Activated naive CD8-positive, alpha-beta T cell (primary cell): ENCODE measurements around the gene WDSUB1.

Experiments used
- H3K27ac Mint-ChIP-seq: one replicate; pipeline ENCODE4 v1.8.0; 2021; ENCODE audit warnings: mixed read lengths
- H3K27me3 Mint-ChIP-seq: one replicate; pipeline ENCODE4 v1.8.0; 2021; ENCODE audit warnings: mixed read lengths
- H3K36me3 Mint-ChIP-seq: one replicate; pipeline ENCODE4 v1.8.0; 2021; ENCODE audit warnings: mixed read lengths
- H3K4me1 Mint-ChIP-seq: one replicate; pipeline ENCODE4 v1.8.0; 2021; ENCODE audit warnings: low read depth, mixed read lengths
- H3K4me3 Mint-ChIP-seq: one replicate; pipeline ENCODE4 v1.8.0; 2021; ENCODE audit warnings: mild to moderate bottlenecking, mixed read lengths
- H3K9me3 Mint-ChIP-seq: one replicate; pipeline ENCODE4 v1.8.0; 2021; ENCODE audit warnings: low read depth, mixed read lengths

Gene WDSUB1

DNA sequence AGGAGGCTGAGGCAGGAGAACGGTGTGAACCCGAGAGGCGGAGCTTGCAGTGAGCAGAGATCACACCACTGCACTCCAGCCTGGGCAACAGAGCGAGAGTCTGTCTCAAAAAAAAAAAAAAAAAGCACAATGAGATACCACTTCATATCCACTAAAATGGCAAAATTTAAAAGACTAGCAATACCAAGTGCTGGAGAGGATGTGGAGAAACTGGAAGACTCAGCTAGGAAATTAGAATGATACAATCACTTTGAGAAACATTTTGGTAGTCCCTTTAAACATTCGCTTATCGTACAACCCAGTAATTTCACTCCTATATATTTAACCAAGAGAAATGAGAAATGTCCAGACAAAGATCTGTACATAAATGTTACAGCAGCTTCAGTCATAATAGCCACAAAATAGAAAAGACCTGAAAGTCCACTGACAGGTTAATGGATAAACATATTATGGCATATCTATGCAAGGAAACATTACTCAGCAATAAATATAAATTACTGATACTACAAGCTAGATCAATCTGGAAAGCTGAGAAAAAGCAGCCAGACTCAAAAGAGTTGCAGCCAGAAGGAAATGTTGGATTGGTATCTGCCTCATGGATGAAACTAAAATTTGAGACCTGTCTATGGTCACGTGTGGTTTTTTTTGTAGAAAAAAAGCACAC, 40.0 kb downstream of the WDSUB1 start:
- Mint-ChIP-seq H3K4me3 (no peak overlapping the region), H3K27ac (no peak overlapping the region), H3K4me1 (peaks cover 14% of the 10 kb centered on the region), H3K36me3 (peaks cover 30% of the 10 kb centered on the region), H3K27me3 (no peaks in the 10 kb centered on the region), H3K9me3 (no peaks in the 10 kb centered on the region)

DNA sequence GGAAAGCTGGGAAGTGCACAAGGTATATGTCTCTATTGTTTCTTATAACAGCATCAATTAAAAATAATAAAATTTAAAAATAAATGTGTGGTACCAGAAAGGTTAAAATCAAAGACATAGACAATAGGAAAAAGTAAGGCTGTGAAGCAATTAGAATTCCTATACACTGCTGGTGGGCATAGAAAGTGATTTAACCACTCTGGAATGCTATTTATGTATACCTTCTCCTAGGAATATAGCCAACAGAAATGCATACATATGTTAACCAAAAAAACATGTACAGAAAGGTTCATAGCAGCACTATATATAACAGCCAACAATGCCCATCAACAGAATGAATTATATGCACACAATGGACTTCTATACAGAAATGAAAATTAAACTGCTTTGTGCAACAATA, 43.0 kb downstream of the WDSUB1 start:
- Mint-ChIP-seq H3K4me1 (peaks cover 3% of the 10 kb centered on the region), H3K9me3 (no peaks in the 10 kb centered on the region), H3K27me3 (no peaks in the 10 kb centered on the region), H3K27ac (no peak overlapping the region), H3K36me3 (peaks cover 37% of the 10 kb centered on the region), H3K4me3 (no peak overlapping the region)

DNA sequence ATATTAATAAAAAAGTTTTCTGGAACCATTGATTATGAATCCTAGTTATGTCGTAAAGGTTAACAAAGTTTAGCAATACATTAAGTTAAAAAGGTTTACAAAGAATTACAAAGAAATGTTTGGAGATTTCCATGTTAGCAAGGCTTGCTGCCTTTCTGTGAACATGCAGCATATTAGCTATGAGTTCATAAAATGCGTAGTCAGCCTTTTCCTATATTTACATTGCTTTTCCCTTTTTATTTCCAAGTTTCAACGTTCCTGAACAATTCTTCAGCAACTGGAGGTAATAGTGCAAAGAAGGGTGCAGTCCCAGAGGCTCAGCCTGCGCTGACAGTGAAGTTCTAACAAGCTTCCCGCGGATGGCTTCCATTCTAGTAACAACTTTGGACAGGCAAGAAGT, 51.6 kb downstream of the WDSUB1 start:
- no peaks in the 10 kb centered on the region for H3K27me3 Mint-ChIP-seq
- no peaks in the 10 kb centered on the region for H3K9me3 Mint-ChIP-seq
- H3K4me3 Mint-ChIP-seq: no peak overlapping the region
- H3K36me3 Mint-ChIP-seq: peaks cover 12% of the 10 kb centered on the region
- no peaks in the 10 kb centered on the region for H3K4me1 Mint-ChIP-seq
- no peak overlapping the region for H3K27ac Mint-ChIP-seq

GRCh38 chr2:159232456-159233170, 53.9 kb downstream of the WDSUB1 start:
- Mint-ChIP-seq H3K27ac (no peak overlapping the region), H3K4me3 (no peak overlapping the region), H3K36me3 (peaks cover 7% of the 10 kb centered on the region), H3K4me1 (peaks cover 13% of the 10 kb centered on the region), H3K9me3 (no peaks in the 10 kb centered on the region), H3K27me3 (no peaks in the 10 kb centered on the region)

- H3K36me3 Mint-ChIP-seq: peaks cover 3% of the 10 kb centered on the region
- no peak overlapping the region for H3K4me3 Mint-ChIP-seq
- H3K4me1 Mint-ChIP-seq: peaks cover 27% of the 10 kb centered on the region
- H3K27me3 Mint-ChIP-seq: no peaks in the 10 kb centered on the region
- no peaks in the 10 kb centered on the region for H3K9me3 Mint-ChIP-seq
- H3K27ac Mint-ChIP-seq: no peak overlapping the region
Measured at GRCh38 chr2:159230145-159230877, 56.2 kb downstream of the WDSUB1 start.

- Mint-ChIP-seq H3K9me3 (no peaks in the 10 kb centered on the region), H3K27me3 (no peaks in the 10 kb centered on the region), H3K4me1 (peaks cover 27% of the 10 kb centered on the region), H3K27ac (no peak overlapping the region), H3K4me3 (no peak overlapping the region), H3K36me3 (no peaks in the 10 kb centered on the region)
Measured at GRCh38 chr2:159229476-159230144, 56.9 kb downstream of the WDSUB1 start.

DNA sequence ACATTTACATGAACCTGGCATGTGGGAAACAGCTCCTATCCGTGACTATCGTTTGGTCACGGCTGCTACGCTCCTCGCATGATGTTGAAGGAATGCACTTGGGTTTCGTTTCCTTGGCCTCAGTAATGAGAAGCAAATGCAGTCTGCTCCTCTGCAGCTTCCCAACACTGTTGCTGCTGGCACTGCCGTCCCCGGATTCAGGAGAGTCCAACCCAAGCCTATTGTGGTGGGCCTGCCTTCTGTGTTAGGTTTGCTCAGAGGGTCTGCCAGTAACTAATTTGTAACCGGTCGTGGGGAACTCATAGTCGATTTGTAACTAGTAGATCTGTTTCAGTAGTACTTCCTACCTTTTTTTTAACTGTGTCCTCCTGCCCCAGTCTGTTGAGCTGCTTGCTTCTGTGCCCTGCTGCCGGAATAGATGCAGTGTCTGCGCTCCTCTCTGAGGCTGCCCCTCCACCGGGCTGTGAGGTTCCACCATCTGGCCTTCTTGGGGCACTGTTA, 58.4 kb downstream of the WDSUB1 start:
- Mint-ChIP-seq H3K4me3 (peak overlapping the region; percentile 22), H3K9me3 (no peaks in the 10 kb centered on the region), H3K27ac (no peak overlapping the region), H3K36me3 (no peaks in the 10 kb centered on the region), H3K27me3 (no peaks in the 10 kb centered on the region), H3K4me1 (peaks cover 27% of the 10 kb centered on the region)

DNA sequence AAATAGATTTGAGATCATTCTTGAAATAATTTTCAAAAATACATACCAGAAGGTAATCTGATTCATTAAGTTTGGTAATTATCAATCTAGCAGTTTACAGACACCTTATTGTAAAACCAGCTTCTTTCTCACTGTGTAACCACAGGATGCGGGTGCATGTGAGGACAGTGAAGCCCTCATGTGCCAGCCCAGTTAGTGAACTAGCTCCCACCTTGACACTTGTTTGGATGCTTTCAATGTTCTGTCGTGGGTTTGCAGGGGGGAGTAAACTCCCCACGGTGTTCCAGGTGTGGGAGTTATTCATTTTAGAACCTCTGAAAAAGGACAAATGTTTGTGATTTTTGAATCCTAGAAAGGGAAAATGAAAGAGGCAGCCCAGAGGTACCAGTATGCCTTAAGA, 59.0 kb downstream of the WDSUB1 start:
- no peaks in the 10 kb centered on the region for H3K27me3 Mint-ChIP-seq
- H3K4me1 Mint-ChIP-seq: peaks cover 27% of the 10 kb centered on the region
- H3K9me3 Mint-ChIP-seq: no peaks in the 10 kb centered on the region
- no peak overlapping the region for H3K4me3 Mint-ChIP-seq
- no peak overlapping the region for H3K27ac Mint-ChIP-seq
- H3K36me3 Mint-ChIP-seq: no peaks in the 10 kb centered on the region

DNA sequence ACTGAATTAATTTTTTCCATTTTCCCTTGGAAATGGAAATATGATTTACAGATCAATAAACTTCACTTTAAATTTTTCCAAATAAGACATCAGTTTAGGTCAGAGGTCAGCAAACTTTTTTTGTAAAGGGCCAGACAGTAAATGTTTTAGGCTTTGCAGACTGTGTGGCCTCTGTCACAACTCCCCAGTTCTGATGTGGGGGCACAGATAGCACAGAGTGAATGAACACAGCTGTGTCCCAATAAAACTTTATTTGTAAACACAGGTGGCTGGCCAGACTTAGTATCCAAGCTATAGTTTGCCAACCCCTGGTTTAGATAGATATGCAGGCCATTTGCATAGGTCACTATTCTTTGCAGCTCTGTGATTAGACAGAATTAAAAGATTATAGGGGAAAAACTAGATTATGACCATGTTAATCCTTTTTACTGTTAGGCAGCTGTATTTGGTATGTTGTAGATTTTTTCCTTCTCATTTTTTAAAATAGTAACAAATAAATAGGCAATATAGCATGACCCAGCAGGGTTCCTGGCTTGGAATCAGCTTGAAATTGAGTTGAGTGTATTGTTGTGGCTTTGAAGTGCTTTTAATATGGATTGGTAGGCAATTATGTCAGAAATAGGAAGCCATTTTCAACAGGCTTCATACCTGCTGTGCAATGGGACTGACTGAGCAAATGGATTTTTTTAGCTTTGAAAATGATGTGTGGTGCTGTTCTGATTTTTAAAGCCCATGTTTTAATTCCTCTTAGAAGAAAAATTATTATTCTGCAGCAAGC, 59.7 kb downstream of the WDSUB1 start:
- Mint-ChIP-seq H3K27me3 (no peaks in the 10 kb centered on the region), H3K27ac (no peak overlapping the region), H3K4me1 (peaks cover 27% of the 10 kb centered on the region), H3K4me3 (no peak overlapping the region), H3K36me3 (no peaks in the 10 kb centered on the region), H3K9me3 (no peaks in the 10 kb centered on the region)

DNA sequence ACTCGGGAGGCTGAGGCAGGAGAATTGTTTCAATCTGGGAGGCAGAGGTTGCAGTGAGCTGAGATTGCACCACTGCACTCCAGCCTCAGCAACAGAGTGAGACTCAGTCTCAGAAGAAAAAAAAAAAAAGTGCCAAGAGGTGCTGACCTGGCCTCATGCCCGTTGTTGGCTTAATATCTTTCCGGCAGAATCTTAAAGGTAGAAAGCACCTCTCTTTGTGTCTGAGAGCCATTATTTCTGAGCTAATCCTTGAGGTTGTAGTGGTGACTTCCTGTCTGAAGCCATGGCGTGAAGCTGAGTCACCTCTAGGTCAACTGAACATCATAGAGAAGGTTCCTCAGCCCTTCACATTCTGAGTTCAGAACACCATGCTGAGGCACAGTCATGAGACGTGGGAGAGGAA, 60.4 kb downstream of the WDSUB1 start:
- no peak overlapping the region for H3K27ac Mint-ChIP-seq
- no peak overlapping the region for H3K4me3 Mint-ChIP-seq
- H3K4me1 Mint-ChIP-seq: peaks cover 27% of the 10 kb centered on the region
- no peaks in the 10 kb centered on the region for H3K36me3 Mint-ChIP-seq
- H3K9me3 Mint-ChIP-seq: no peaks in the 10 kb centered on the region
- H3K27me3 Mint-ChIP-seq: no peaks in the 10 kb centered on the region

GRCh38 chr2:159225025-159226016, 61.2 kb downstream of the WDSUB1 start:
- Mint-ChIP-seq H3K4me3 (no peak overlapping the region), H3K27me3 (no peaks in the 10 kb centered on the region), H3K9me3 (no peaks in the 10 kb centered on the region), H3K27ac (no peak overlapping the region), H3K4me1 (peaks cover 27% of the 10 kb centered on the region), H3K36me3 (no peaks in the 10 kb centered on the region)

DNA sequence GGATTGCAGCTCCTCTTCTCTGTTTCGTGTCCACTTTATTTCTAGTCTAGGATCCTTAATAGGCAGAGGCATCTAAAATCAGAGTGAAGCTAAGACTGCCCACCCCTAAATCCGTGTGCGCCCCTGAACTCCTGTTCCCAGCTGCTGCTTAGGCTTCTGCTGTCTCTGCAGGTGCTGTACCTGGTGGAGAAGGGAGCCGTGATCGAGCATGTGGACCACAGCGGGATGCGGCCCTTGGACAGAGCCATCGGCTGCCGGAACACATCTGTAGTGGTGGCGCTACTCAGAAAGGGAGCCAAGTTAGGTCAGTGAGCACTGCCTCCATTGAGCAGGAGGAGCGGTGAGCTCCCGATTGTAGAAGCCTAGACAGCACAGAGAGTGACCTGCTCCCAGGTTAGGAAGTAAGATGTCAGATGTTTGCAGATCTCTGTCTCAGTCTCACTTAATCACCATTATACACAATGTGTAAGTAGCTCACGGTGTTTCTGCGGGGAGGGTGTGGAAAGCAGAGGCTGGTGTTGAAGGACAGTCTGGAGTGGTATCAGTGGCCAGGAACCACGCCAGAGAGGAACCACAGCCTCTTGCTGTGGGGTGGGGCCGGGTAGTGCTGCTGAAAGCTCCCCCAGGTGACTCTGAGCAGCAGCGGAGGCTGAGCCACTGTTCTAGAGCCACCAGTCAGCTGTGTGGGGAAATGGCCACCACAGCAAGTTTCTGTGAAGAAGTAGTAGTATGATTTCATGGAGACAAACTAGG, 62.3 kb downstream of the WDSUB1 start:
- Mint-ChIP-seq H3K4me1 (peaks cover 27% of the 10 kb centered on the region), H3K36me3 (no peaks in the 10 kb centered on the region), H3K27me3 (no peaks in the 10 kb centered on the region), H3K4me3 (no peak overlapping the region), H3K27ac (no peak overlapping the region), H3K9me3 (no peaks in the 10 kb centered on the region)
